ENCODE measurements around the gene KRT84.

Gene KRT84

GRCh38 chr12:52366738-52367485, 18.5 kb downstream of the KRT84 start, which contains the start of gene KRT85:
Gene KRT85, minus strand, starts transcription at chr12:52367481. Its CDS starts 76 bp downstream, at chr12:52367405.
- no peak within 1 kb of the TSS for H3K4me3 ChIP-seq (ENCODE audit: control insufficient read depth, low read depth, low read length)
- TF ChIP-seq CTCF (IDR thresholded peaks at IDR 0.05; ENCODE audit: control insufficient read depth, insufficient read depth, low read depth, low read length, missing control alignments), result no peak
- no peak for DNase-seq (ENCODE audit: low read depth)

- TF ChIP-seq CTCF (IDR thresholded peaks at IDR 0.05; ENCODE audit: control insufficient read depth, insufficient read depth, low read depth, low read length, missing control alignments), result no peak
- no peak for DNase-seq (ENCODE audit: low read depth)
- no peak overlapping the region for H3K4me3 ChIP-seq (ENCODE audit: control insufficient read depth, low read depth, low read length)
These were observed 20.5 kb downstream of the KRT84 start for GRCh38 chr12:52364901-52365489.

GRCh38 chr12:52364061-52364460, 21.4 kb downstream of the KRT84 start:
- TF ChIP-seq CTCF (IDR thresholded peaks at IDR 0.05; ENCODE audit: control insufficient read depth, insufficient read depth, low read depth, low read length, missing control alignments), result no peak
- no peak for DNase-seq (ENCODE audit: low read depth)
- no peak overlapping the region for H3K4me3 ChIP-seq (ENCODE audit: control insufficient read depth, low read depth, low read length)

GRCh38 chr12:52363111-52363679, 22.3 kb downstream of the KRT84 start:
- TF ChIP-seq CTCF (IDR thresholded peaks at IDR 0.05; ENCODE audit: control insufficient read depth, insufficient read depth, low read depth, low read length, missing control alignments), result no peak
- DNase-seq (ENCODE audit: low read depth), result no peak
- H3K4me3 ChIP-seq (ENCODE audit: control insufficient read depth, low read depth, low read length), result no peak overlapping the region

- no peak for TF ChIP-seq CTCF (IDR thresholded peaks at IDR 0.05; ENCODE audit: control insufficient read depth, insufficient read depth, low read depth, low read length, missing control alignments)
- H3K4me3 ChIP-seq (ENCODE audit: control insufficient read depth, low read depth, low read length), result no peak overlapping the region
- no peak for DNase-seq (ENCODE audit: low read depth)
These were observed 23.2 kb downstream of the KRT84 start for GRCh38 chr12:52362118-52362726.

GRCh38 chr12:52361553-52361952, 23.9 kb downstream of the KRT84 start:
- no peak overlapping the region for H3K4me3 ChIP-seq (ENCODE audit: control insufficient read depth, low read depth, low read length)
- no peak for TF ChIP-seq CTCF (IDR thresholded peaks at IDR 0.05; ENCODE audit: control insufficient read depth, insufficient read depth, low read depth, low read length, missing control alignments)
- DNase-seq (ENCODE audit: low read depth), result no peak
